Ascending aorta (tissue), 2 donors: Measurements from ENCODE around the gene AUTS2. TPM values are rescaled to one million over a fixed set of nuclear protein-coding genes. Genes with fewer than 3 reads are reported as not detected.

Source experiments
- DNase-seq, 2 donors: peaks; one replicate each; pipeline ENCODE4 v3.0.0-alpha.2; 2019; ENCODE audit warnings: low spot score in 2 of 2
- H3K27ac ChIP-seq, 2 donors: fragments of 200-600 bp; sonication (generic); one replicate each; pipeline ENCODE4 v1.5.1; 2016 to 2017; ENCODE audit warnings: mild to moderate bottlenecking in 1 of 2
- H3K27me3 ChIP-seq: fragments of 200-600 bp; sonication (generic); one replicate; pipeline ENCODE4 v1.5.1; 2017
- H3K36me3 ChIP-seq, 2 donors: fragments of 200-600 bp; sonication (generic); one replicate each; pipeline ENCODE4 v1.5.1; 2016
- H3K4me1 ChIP-seq, 2 donors: fragments of 200-600 bp; sonication (generic); one replicate each; pipeline ENCODE4 v1.5.1; 2016 to 2017; ENCODE audit warnings: mild to moderate bottlenecking in 1 of 2
- H3K4me3 ChIP-seq, 2 donors: fragments of 200-600 bp; sonication (generic); one replicate each; pipeline ENCODE4 v1.5.1; 2016 to 2017; ENCODE audit warnings: mild to moderate bottlenecking in 1 of 2
- H3K9me3 ChIP-seq, 2 donors: fragments of 200-600 bp; sonication (generic); one replicate each; pipeline ENCODE4 v1.5.1; 2016
- CTCF ChIP-seq, 3 experiments: fragments of 200-600 bp in 2 of 3; fragments of 450-650 bp in 1 of 3; sonication (generic) in 2 of 3; IDR thresholded peaks; one replicate each; pipeline ENCODE4 v1.5.1; 2016 to 2019; ENCODE audit warnings: antibody characterized with exemption in 3 of 3, mild to moderate bottlenecking in 1 of 3, moderate library complexity in 1 of 3
- intact Hi-C: fragments of 100-400 bp; cut with DNase I; formaldehyde crosslinking; loops from one replicate; pipeline ENCODE4 v1.15.1; 2023
- total RNA-seq: library from RNA; depleted of rRNA; stranded (reverse); fragments of >200 nt; gene quantifications from one replicate; pipeline ENCODE4 v1.1.0, GENCODE V29; 2016

Gene AUTS2
- total RNA-seq, 1 donor from 2014 or later = 90.4 TPM

GRCh38 chr7:69756235-69756634 lies 158.0 kb downstream of the AUTS2 start:
- Histone ChIP-seq H3K4me1 (no peaks in the 10 kb centered on the region), H3K27ac (no peak overlapping the region), H3K4me3 (no peak overlapping the region), H3K27me3 (no peaks in the 10 kb centered on the region), H3K36me3 (no peaks in the 10 kb centered on the region), H3K9me3 (no peaks in the 10 kb centered on the region)
- TF ChIP-seq CTCF (IDR thresholded peaks at IDR 0.05) = no peak
- intact Hi-C loops = no loop called here
- no peak for DNase-seq

- Histone ChIP-seq H3K27me3 (no peaks in the 10 kb centered on the region), H3K4me3 (no peak overlapping the region), H3K27ac (no peak overlapping the region), H3K9me3 (no peaks in the 10 kb centered on the region), H3K36me3 (no peaks in the 10 kb centered on the region), H3K4me1 (no peaks in the 10 kb centered on the region)
- no peak for DNase-seq
- TF ChIP-seq CTCF (IDR thresholded peaks at IDR 0.05) = no peak
- intact Hi-C loops = no loop called here
These were observed 159.3 kb downstream of the AUTS2 start for GRCh38 chr7:69757528-69757927.

- H3K27ac ChIP-seq = no peak overlapping the region
- no peaks in the 10 kb centered on the region for H3K27me3 ChIP-seq
- no peak for DNase-seq
- no peaks in the 10 kb centered on the region for H3K9me3 ChIP-seq
- intact Hi-C loops = no loop called here
- no peak overlapping the region for H3K4me3 ChIP-seq
- H3K4me1 ChIP-seq = no peaks in the 10 kb centered on the region
- H3K36me3 ChIP-seq = no peaks in the 10 kb centered on the region
- TF ChIP-seq CTCF (IDR thresholded peaks at IDR 0.05) = no peak
These were observed 159.7 kb downstream of the AUTS2 start for GRCh38 chr7:69757981-69758430.

- Histone ChIP-seq H3K27ac (no peak overlapping the region), H3K36me3 (no peaks in the 10 kb centered on the region), H3K4me3 (no peak overlapping the region), H3K9me3 (no peaks in the 10 kb centered on the region), H3K4me1 (no peaks in the 10 kb centered on the region), H3K27me3 (no peaks in the 10 kb centered on the region)
- no peak for DNase-seq
- TF ChIP-seq CTCF (IDR thresholded peaks at IDR 0.05) = no peak
- intact Hi-C loops = no loop called here
These were observed 161.1 kb downstream of the AUTS2 start for GRCh38 chr7:69759373-69759772.

- no peak for DNase-seq
- TF ChIP-seq CTCF (IDR thresholded peaks at IDR 0.05) = no peak
- Histone ChIP-seq H3K4me3 (no peak overlapping the region), H3K9me3 (no peaks in the 10 kb centered on the region), H3K27ac (no peak overlapping the region), H3K36me3 (no peaks in the 10 kb centered on the region), H3K4me1 (no peaks in the 10 kb centered on the region), H3K27me3 (no peaks in the 10 kb centered on the region)
- intact Hi-C loops = no loop called here
These were observed 163.1 kb downstream of the AUTS2 start for GRCh38 chr7:69761290-69761922.
